K562 (cell line): ENCODE measurements around the gene KLK7. TPM values are rescaled to one million over a fixed set of nuclear protein-coding genes. Genes with fewer than 3 reads are reported as not detected.

Experiments
- ATAC-seq: fragments of 200-7000 bp; cut with Tn5 transposase; 3 replicates; pipeline ENCODE4 v1.9.1; 2020; ENCODE audit warnings: moderate library complexity
- BruUV-seq: library from RNA; stranded (reverse); fragments of 400-500 nt; replicated peaks from 2 replicates; lab custom pipeline; 2021; lab: Mats Ljungman, UMichigan
- CTCF ChIA-PET: fragments of 300-600 bp; formaldehyde crosslinking; extraction: SDS; loops from one replicate; lab custom pipeline; 2021; ENCODE audit warnings: low intra/inter-chr PET ratio; lab: Yijun Ruan, JAX
- POLR2A ChIA-PET: fragments of 300-600, 350-650 bp; sonication (Branson Sonifier 250); formaldehyde crosslinking; extraction: SDS; loops from one replicate; lab custom pipeline; 2021; ENCODE audit warnings: antibody characterized with exemption, inconsistent platforms; lab: Yijun Ruan, JAX
- DNase-seq, 4 experiments: peaks; one replicate each; pipeline versions ENCODE4 v3.0.0 to v3.0.0-alpha.2; 2011 to 2018; ENCODE audit warnings: low spot score in 3 of 4, mixed read lengths in 3 of 4; ENCODE audit errors: extremely low read depth in 1 of 4
- FAIRE-seq: peaks from 2 replicates; lab custom pipeline; 2011; peaks lifted over from hg19 to GRCh38; lab: Jason Lieb, UNC
- H2AFZ ChIP-seq: 2 replicates; pipeline ENCODE4 v1.6.0; 2011; ENCODE audit warnings: low read depth, low read length, control low read depth, inconsistent platforms
- H3K27ac ChIP-seq: fragments of 200-600 bp; 3 replicates; pipeline ENCODE4 v1.8.0; 2011; ENCODE audit warnings: low read depth, mild to moderate bottlenecking, control low read depth, inconsistent platforms, low read length, moderate library complexity, mixed read lengths; ENCODE audit errors: extremely low read depth
- H3K27me3 ChIP-seq, 2 experiments: fragments of 300-600 bp in 1 of 2; 2 replicates in 1 of 2; 3 replicates in 1 of 2; pipeline versions ENCODE4 v1.6.0 to v1.8.0; 2011; ENCODE audit warnings: inconsistent platforms in 2 of 2, low read length in 2 of 2, mild to moderate bottlenecking in 1 of 2, mixed read lengths in 1 of 2, moderate library complexity in 1 of 2; ENCODE audit not compliant: control insufficient read depth in 2 of 2, insufficient read depth in 2 of 2
- H3K36me3 ChIP-seq: fragments of 300-600 bp; 3 replicates; pipeline ENCODE4 v1.8.0; 2011; ENCODE audit warnings: mild to moderate bottlenecking, low read length, inconsistent platforms; ENCODE audit not compliant: control insufficient read depth, insufficient read depth
- H3K4me1 ChIP-seq, 2 experiments: fragments of 200-600 bp in 1 of 2; replicated peaks in 1 of 2; 2 replicates in 1 of 2; 3 replicates in 1 of 2; pipeline versions ENCODE4 v1.5.1 to v1.8.0; 2011; ENCODE audit warnings: inconsistent platforms in 2 of 2, low read length in 2 of 2, mild to moderate bottlenecking in 1 of 2, mixed read lengths in 1 of 2, moderate library complexity in 1 of 2; ENCODE audit not compliant: control insufficient read depth in 2 of 2, insufficient read depth in 2 of 2
- H3K4me2 ChIP-seq: 2 replicates; pipeline ENCODE4 v1.6.1; 2011; ENCODE audit warnings: low read length, control low read depth, inconsistent platforms, mixed read lengths; ENCODE audit not compliant: insufficient read depth
- H3K4me3 ChIP-seq: fragments of 200-600 bp; sonication (generic), shearing (Covaris generic); 2 replicates; pipeline ENCODE4 v1.5.1; 2016; ENCODE audit warnings: control low read depth, inconsistent platforms
- H3K79me2 ChIP-seq: fragments of 200-600 bp; 3 replicates; pipeline ENCODE4 v1.8.0; 2011; ENCODE audit warnings: low read length, inconsistent platforms; ENCODE audit not compliant: control insufficient read depth, insufficient read depth
- H3K9ac ChIP-seq, 2 experiments: 2 replicates each; pipeline versions ENCODE4 v1.6.0 to v1.6.1; 2011; ENCODE audit warnings: low read depth in 2 of 2, low read length in 2 of 2, control low read depth in 1 of 2, inconsistent platforms in 1 of 2, mild to moderate bottlenecking in 1 of 2, mixed read lengths in 1 of 2; ENCODE audit not compliant: insufficient read depth in 1 of 2
- H3K9me1 ChIP-seq: one replicate; pipeline ENCODE4 v1.6.0; 2011; ENCODE audit warnings: inconsistent platforms, mild to moderate bottlenecking, low read length, moderate library complexity; ENCODE audit not compliant: control insufficient read depth, insufficient read depth
- H3K9me3 ChIP-seq: replicated peaks from 2 replicates; pipeline ENCODE4 v1.5.1; 2011; ENCODE audit warnings: low read depth, low read length, inconsistent platforms; ENCODE audit not compliant: control insufficient read depth, insufficient read depth
- H4K20me1 ChIP-seq: replicated peaks from 2 replicates; pipeline ENCODE4 v1.6.1; 2011; ENCODE audit warnings: low read length, inconsistent platforms, mixed read lengths; ENCODE audit not compliant: control insufficient read depth, insufficient read depth
- FOXK2 ChIP-seq, 2 experiments: fragments of 450-650 bp; IDR thresholded peaks in 1 of 2; conservative IDR thresholded peaks in 1 of 2; 2 replicates each; pipeline ENCODE4 v1.6.1; 2016; ENCODE audit warnings: low read depth in 2 of 2, mild to moderate bottlenecking in 1 of 2
- L3MBTL2 ChIP-seq: fragments of 450-650 bp; IDR thresholded peaks from 2 replicates; pipeline ENCODE4 v1.6.1; 2016; ENCODE audit warnings: mild to moderate bottlenecking, moderate library complexity
- MEIS2 ChIP-seq: fragments of 450-650 bp; IDR thresholded peaks from 2 replicates; pipeline ENCODE4 v1.6.1; 2014; ENCODE audit warnings: mild to moderate bottlenecking; ENCODE audit not compliant: partially characterized antibody
- MGA ChIP-seq: fragments of 450-650 bp; IDR thresholded peaks from 2 replicates; pipeline ENCODE4 v1.6.1; 2016; ENCODE audit warnings: mild to moderate bottlenecking, moderate library complexity
- MYC ChIP-seq, 2 experiments: fragments of 250-450 bp in 1 of 2; sonication (Bioruptor Pico) in 1 of 2; IDR thresholded peaks; 2 replicates each; pipeline versions ENCODE4 v1.5.1 to v1.6.1; 2012 to 2021; ENCODE audit warnings: low read depth in 2 of 2, borderline replicate concordance in 1 of 2, improper control_type of control experiment in 1 of 2, low read length in 1 of 2, mild to moderate bottlenecking in 1 of 2, moderate library complexity in 1 of 2
- RBFOX2 ChIP-seq: fragments of 200-400 bp; formaldehyde crosslinking; IDR thresholded peaks from 2 replicates; pipeline ENCODE4 v1.6.1; 2017; ENCODE audit warnings: low read depth, mild to moderate bottlenecking, low read length, moderate library complexity
- WGBS: fragments of 100-300 bp; shearing (Covaris generic); methylation state at CpG from one replicate; pipeline ENCODE4 v1.1.6; 2016; ENCODE audit warnings: low coverage, mixed read lengths; ENCODE audit not compliant: insufficient coverage; ENCODE audit errors: missing lambda C conversion rate; 5-methylcytosine and 5-hydroxymethylcytosine counted together
- in situ Hi-C: fragments of 300-500 bp; cut with MboI; formaldehyde crosslinking; loops from 4 replicates; pipeline ENCODE4 v1.15.0; 2018; ENCODE audit warnings: inconsistent platforms, mixed read lengths
- intact Hi-C: fragments of 100-400 bp; cut with micrococcal nuclease; formaldehyde crosslinking; loops from 2 replicates; pipeline ENCODE4 v1.14.2; 2022
- polyA plus RNA-seq, 8 experiments: library from polyadenylated mRNA; depleted of rRNA in 4 of 8; stranded (reverse) in 5 of 8; unstranded in 3 of 8; fragments of >200 nt; fragmentation: Nextera tagmentation in 2 of 8; fragmentation: Illumina TruSeq in 1 of 8; extraction: Ambion mirVana in 2 of 8; extraction: Trizol in 1 of 8; gene quantifications; 2 replicates each; pipeline versions ENCODE4 v1.2.1 to v1.2.3, GENCODE V29; 2011 to 2014; ENCODE audit warnings: inconsistent platforms in 1 of 8, missing spikeins in 1 of 8
- total RNA-seq, 7 experiments: library from RNA; depleted of rRNA in 6 of 7; stranded (reverse); fragments of >200 nt in 6 of 7; fragmentation: Illumina TruSeq in 2 of 7; extraction: Trizol in 2 of 7; gene quantifications; 2 replicates each; pipeline versions ENCODE4 v1.2.1 to v1.2.3, GENCODE V29; 2011 to 2021; ENCODE audit warnings: low replicate concordance in 1 of 7

The KLK7 gene
- total and polyA plus RNA-seq, 9 of the 15 experiments (the other 6 are each of a cell fraction or from before 2014, with no cell fraction given): 0.03 TPM; not detected in 8

- no peak for FAIRE-seq
- Histone ChIP-seq H3K9ac (peak overlapping the region in 1 of 2 experiments; percentile 79; a peak in 2 of 4 replicates), H2AFZ (peak overlapping the region; percentile 97), H3K27ac (no peak overlapping the region), H3K36me3 (no peaks in the 10 kb centered on the region), H3K4me3 (no peak overlapping the region), H3K4me2 (peak overlapping the region; percentile 29), H3K79me2 (no peaks in the 10 kb centered on the region), H3K27me3 (peaks cover 0 to 12% of the 10 kb centered on the region in 2 experiments; a peak in 3 of 5 replicates), H4K20me1 (no peaks in the 10 kb centered on the region), H3K4me1 (peaks cover 19 to 32% of the 10 kb centered on the region in 2 experiments; a peak in 4 of 5 replicates), H3K9me3 (no peaks in the 10 kb centered on the region), H3K9me1 (no peaks in the 10 kb centered on the region)
- peak; percentile 62 for ATAC-seq
- ChIA-PET CTCF (no interaction called here), POLR2A (interaction anchor here (0.6 to 1.8 kb wide), 3 partner anchors 53 to 197 kb away, joined by 3 to 11 read pairs (median 3); no protein-coding TSS in a partner anchor)
- BruUV-seq: no TSS peak
- intact Hi-C loops: no loop called here
- in situ Hi-C loops: no loop called here
- DNase-seq: peak; percentile 57 to 76 (median 68)
- WGBS: 34% methylated on average over 14 of the region's 16 CpGs
- TF ChIP-seq MYC (IDR thresholded peaks at IDR 0.05; ENCODE audit: low read depth, low read length): peak; percentile 39
- TF ChIP-seq MYC (CRISPR knock-in tag; IDR thresholded peaks at IDR 0.05; ENCODE audit: borderline replicate concordance, low read depth): no peak
- TF ChIP-seq FOXK2 (conservative IDR thresholded peaks at IDR 0.05 in 1 of 2, IDR thresholded peaks at IDR 0.05 in 1 of 2; ENCODE audit: low read depth in 2 of 2): peak; percentile 51 to 65; a peak in 2 of 4 replicates
- TF ChIP-seq L3MBTL2: peak; percentile 58
- peak; percentile 40; the same call in 1 of the 2 replicates for TF ChIP-seq MGA
- TF ChIP-seq MEIS2: no peak
- TF ChIP-seq RBFOX2: 0 out of 2 replicates have a peak, but pooled peaks have one; percentile 22
Measured at GRCh38 chr19:51000981-51001380, 17.3 kb upstream of the KLK7 start.
